VCaP (cell line): Measurements from ENCODE around the gene KRTAP9-1.
"Not testable (repeated sequence)": the region's sequence is repeated elsewhere in the genome, so short reads cannot be mapped to it uniquely, and the experiment has no call there.

ENCODE experiments used
- H3K27ac ChIP-seq: fragments of 450-650 bp; 2 replicates; pipeline ENCODE4 v1.5.1; 2017
- TF ChIP-seq, protein P1 (sequence below): fragments of 450-650 bp; conservative IDR thresholded peaks from 2 replicates; pipeline ENCODE4 v1.5.1; 2017; ENCODE audit warnings: mild to moderate bottlenecking, moderate library complexity

KRTAP9-1 gene

DNA sequence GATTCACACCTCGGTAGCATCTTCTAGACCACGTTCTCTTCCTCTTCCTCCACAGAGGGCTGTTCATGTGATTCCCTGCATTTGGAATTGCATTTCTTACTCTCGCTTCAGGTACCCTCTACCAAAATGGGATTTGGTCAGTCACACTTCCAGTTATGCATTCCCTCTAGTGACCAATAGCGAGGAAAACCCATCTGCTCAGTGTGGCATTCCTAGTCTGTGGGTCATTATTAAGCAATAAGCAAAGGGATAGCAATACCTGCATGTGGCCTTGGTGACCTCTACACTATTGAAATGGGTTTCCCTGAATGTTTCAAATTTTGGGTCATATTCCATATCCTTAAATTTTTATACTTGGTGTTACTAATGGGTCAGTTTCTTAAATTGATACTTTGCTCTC, 39.7 kb upstream of the KRTAP9-1 start:
- no peak overlapping the region for H3K27ac ChIP-seq
- TF ChIP-seq, protein P1, sequence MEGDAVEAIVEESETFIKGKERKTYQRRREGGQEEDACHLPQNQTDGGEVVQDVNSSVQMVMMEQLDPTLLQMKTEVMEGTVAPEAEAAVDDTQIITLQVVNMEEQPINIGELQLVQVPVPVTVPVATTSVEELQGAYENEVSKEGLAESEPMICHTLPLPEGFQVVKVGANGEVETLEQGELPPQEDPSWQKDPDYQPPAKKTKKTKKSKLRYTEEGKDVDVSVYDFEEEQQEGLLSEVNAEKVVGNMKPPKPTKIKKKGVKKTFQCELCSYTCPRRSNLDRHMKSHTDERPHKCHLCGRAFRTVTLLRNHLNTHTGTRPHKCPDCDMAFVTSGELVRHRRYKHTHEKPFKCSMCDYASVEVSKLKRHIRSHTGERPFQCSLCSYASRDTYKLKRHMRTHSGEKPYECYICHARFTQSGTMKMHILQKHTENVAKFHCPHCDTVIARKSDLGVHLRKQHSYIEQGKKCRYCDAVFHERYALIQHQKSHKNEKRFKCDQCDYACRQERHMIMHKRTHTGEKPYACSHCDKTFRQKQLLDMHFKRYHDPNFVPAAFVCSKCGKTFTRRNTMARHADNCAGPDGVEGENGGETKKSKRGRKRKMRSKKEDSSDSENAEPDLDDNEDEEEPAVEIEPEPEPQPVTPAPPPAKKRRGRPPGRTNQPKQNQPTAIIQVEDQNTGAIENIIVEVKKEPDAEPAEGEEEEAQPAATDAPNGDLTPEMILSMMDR: no peak

DNA sequence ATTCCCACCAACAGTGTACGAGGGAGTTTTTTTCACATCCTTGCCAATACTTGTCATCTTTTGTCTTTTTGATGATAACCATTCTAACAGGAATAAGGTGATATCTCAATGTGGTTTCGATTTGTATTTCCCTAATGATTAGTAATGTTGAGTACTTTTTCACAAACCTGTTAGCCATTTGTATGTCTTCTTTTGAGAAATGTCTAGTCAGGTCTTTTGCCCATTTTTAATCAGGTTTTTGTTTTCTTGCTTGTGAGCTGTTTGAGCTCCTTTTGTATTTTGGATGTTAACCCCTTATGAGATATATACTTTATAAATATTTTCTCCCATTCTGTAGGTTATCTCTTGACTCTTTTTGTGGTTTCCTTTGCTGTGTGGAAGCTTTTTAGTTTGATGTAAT, 38.2 kb upstream of the KRTAP9-1 start:
- H3K27ac ChIP-seq: no peak overlapping the region
- TF ChIP-seq, protein P1: no peak

DNA sequence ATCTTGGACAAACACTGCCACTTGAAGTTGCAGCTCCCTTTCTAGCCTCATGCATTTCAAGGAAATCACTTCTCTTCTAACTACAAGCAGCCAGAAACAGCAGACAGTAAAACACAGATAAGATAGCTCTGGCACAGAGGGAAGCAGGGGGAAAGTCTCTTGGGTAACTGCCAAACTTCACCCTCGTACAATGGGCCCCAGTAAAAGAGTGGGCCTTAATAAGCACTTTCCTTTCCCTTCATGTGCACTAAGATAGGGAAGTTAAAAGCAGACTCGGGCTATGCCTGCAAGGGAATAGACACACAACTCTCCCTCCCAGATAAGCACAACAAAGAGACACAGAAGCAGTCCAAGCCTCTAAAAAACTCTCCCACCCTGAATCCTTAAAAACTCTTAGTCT, 35.8 kb upstream of the KRTAP9-1 start:
- no peak overlapping the region for H3K27ac ChIP-seq
- TF ChIP-seq, protein P1: no peak

DNA sequence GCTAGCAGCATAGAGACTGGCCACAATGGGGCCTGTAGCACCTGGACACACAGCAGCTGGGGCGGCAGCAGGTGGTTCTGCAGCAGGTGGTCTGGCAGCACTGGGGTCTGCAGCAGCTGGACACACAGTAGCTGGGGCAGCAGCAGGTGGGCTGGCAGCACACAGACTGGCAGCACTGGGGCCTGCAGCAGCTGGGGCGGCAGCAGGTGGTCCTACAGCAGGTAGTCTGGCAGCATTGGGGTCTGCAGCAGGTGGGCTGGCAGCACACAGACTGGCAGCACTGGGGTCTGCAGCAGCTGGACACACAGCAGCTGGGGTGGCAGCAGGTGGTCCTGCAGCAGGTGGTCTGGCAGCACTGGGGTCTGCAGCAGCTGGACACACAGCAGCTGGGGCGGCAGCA, 29.5 kb upstream of the KRTAP9-1 start:
- H3K27ac ChIP-seq: not testable (repeated sequence)

DNA sequence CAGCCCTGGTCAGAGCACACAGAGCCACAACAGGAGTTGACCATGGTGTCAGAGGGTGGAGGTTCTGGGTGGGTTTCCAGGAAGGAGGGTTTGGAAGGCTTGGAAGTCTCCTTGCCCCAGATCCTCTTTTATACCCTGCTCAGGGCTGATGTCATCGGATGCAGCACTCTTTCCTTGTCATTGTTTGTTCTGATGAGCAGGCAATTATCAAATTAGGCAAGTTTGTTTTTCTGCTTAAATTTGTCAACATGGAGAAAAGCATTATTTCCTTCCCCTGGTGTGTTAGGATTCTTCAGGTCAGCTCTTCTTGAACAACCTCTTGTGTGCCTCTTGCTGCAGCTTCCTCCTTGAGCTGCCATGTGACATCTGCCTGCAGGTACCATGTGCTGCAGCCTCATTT, 29.0 kb upstream of the KRTAP9-1 start, which contains the start of gene KRTAP4-4:
Gene KRTAP4-4, minus strand, starts transcription at position 101 of the 400 bp plus-strand sequence. Its CDS starts 57 bp downstream, at position 44.
- TF ChIP-seq, protein P1: no peak
- H3K27ac ChIP-seq: no peak within 1 kb of the TSS

DNA sequence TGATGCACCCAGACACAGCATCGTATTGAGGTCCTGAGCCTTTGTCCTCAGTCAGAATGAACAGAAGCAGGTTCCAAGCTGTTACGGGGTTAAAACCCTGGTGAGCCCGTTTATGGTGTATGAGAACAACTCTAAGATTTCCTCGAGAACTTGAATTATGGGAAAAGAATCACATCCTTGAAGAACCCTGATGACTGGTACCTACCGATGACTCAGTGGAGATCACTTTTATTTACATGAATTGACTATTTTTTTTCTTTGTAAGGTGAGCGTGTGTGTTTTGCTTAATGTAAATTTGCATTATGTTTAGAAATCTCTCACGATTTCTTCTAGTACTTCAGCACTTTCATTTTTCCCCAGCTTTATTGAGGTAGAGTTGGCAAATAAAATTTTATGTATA, 25.9 kb upstream of the KRTAP9-1 start:
- H3K27ac ChIP-seq: no peak overlapping the region
- TF ChIP-seq, protein P1: no peak

DNA sequence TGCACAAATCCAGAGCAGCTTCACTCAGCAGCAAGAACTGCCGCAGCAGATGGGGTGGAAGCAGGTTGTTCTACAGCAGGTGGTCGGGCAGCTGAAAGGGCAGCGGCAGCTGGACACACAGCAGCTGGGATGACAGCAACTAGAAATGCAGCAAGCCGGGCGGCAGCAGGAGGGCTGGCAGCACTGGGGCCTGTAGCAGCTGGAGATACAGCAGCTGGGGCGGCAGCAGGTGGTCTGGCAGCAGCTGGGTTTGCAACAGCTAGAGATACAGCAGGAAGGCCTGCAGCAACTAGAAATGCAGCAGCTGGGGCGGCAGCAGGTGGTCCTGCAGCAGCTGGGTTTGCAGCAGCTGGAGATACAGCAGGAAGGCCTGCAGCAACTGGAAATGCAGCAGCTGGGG, 22.1 kb upstream of the KRTAP9-1 start:
- H3K27ac ChIP-seq: no peak overlapping the region
- TF ChIP-seq, protein P1: no peak

DNA sequence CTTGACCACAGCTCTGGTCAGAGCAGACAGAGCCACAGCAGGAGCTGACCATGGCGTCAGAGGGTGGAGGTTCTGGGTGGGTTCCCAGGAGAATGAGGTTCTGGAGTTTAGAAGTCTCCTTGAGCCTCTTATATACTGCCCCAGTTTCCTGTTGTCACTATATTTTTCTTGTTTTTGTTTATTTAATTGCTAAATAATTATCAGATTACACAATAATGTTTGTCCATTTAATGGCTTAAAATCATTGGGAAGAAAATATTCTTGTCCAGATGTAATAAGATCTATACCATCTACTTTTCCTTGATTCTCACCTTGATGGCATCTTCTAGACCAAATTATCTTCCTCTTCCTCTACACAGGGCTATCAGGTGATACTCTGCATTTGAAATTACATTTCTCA, 21.6 kb upstream of the KRTAP9-1 start, which contains the start of gene KRTAP4-3:
Gene KRTAP4-3, minus strand, starts transcription at position 101 of the 400 bp plus-strand sequence. Its CDS starts 49 bp downstream, at position 52.
- TF ChIP-seq, protein P1: no peak
- H3K27ac ChIP-seq: no peak within 1 kb of the TSS
